CMK (cell line): ENCODE data around the gene RIOK3.
"Not testable (repeated sequence)": the region's sequence is repeated elsewhere in the genome, so short reads cannot be mapped to it uniquely, and the experiment has no call there.

Experiments used
- DNase-seq: peaks from one replicate; pipeline ENCODE4 v3.0.0-alpha.2; 2010; ENCODE audit warnings: low read depth

RIOK3 gene

GRCh38 chr18:23498877-23499276, 45.8 kb downstream of the RIOK3 start:
- DNase-seq: peak; percentile 45

GRCh38 chr18:23499291-23499781, 46.2 kb downstream of the RIOK3 start:
- no peak for DNase-seq

- DNase-seq: no peak
Observed at GRCh38 chr18:23501626-23502025, 48.5 kb downstream of the RIOK3 start.

- DNase-seq: no peak
Observed at GRCh38 chr18:23502516-23503037, 49.5 kb downstream of the RIOK3 start.

- DNase-seq: peak; percentile 79
Observed at GRCh38 chr18:23503038-23503962, 50.2 kb downstream of the RIOK3 start, which contains the start of gene RMC1. RMC1 (plus strand) TSS chr18:23503511; CDS start chr18:23503619, 108 bp downstream.

- DNase-seq: no peak
Observed at GRCh38 chr18:23503963-23504344, 50.9 kb downstream of the RIOK3 start.

- DNase-seq: no peak
Observed at GRCh38 chr18:23504720-23505119, 51.6 kb downstream of the RIOK3 start.

GRCh38 chr18:23506393-23506792, 53.3 kb downstream of the RIOK3 start:
- DNase-seq: no peak

GRCh38 chr18:23510923-23511322, 57.8 kb downstream of the RIOK3 start:
- not testable (repeated sequence) for DNase-seq

- DNase-seq: not testable (repeated sequence)
Observed at GRCh38 chr18:23512216-23512615, 59.1 kb downstream of the RIOK3 start.

- DNase-seq: no peak
Observed at GRCh38 chr18:23512641-23513040, 59.6 kb downstream of the RIOK3 start.

GRCh38 chr18:23515911-23516546, 62.9 kb downstream of the RIOK3 start:
- peak; percentile 65 for DNase-seq

- no peak for DNase-seq
Observed at GRCh38 chr18:23519734-23520133, 66.6 kb downstream of the RIOK3 start.

- DNase-seq: no peak
Observed at GRCh38 chr18:23521271-23521670, 68.2 kb downstream of the RIOK3 start.

- DNase-seq: no peak
Observed at GRCh38 chr18:23521907-23522306, 68.8 kb downstream of the RIOK3 start.

GRCh38 chr18:23523429-23524212, 70.5 kb downstream of the RIOK3 start:
- DNase-seq: no peak

- no peak for DNase-seq
Observed at GRCh38 chr18:23524213-23524707, 71.2 kb downstream of the RIOK3 start.

- no peak for DNase-seq
Observed at GRCh38 chr18:23526501-23527063, 73.5 kb downstream of the RIOK3 start.

GRCh38 chr18:23528580-23529472, 75.7 kb downstream of the RIOK3 start:
- DNase-seq: no peak

GRCh38 chr18:23529604-23530003, 76.5 kb downstream of the RIOK3 start:
- DNase-seq: no peak
